Measurements from ENCODE around the gene TOX2. TPM values are rescaled to one million over a fixed set of nuclear protein-coding genes. Genes with fewer than 3 reads are reported as not detected.

Gene TOX2
- total and polyA plus RNA-seq, 2 of the 8 experiments (the other 6 are each of a cell fraction or from before 2014, with no cell fraction given) = 1.8 to 3.4 TPM

GRCh38 chr20:44003609-44004008 is 89.0 kb downstream of the TOX2 start:
- Histone ChIP-seq H3K56ac (replicated peaks; ENCODE audit: insufficient read length, low read depth, low read length) (no peak overlapping the region), H2AK5ac (ENCODE audit: low read depth, low read length) (no peak overlapping the region), H2AFZ (ENCODE audit: low read length) (no peak overlapping the region), H4K91ac (replicated peaks; ENCODE audit: insufficient read length, low read length) (no peak overlapping the region), H3K9ac (replicated peaks in 1 of 4; ENCODE audit: extremely low read depth in 1 of 4, low read depth in 3 of 4, low read length in 3 of 4) (no peak overlapping the region), H3K23ac (ENCODE audit: insufficient read length) (no peak overlapping the region), H3K4me2 (ENCODE audit: insufficient read depth in 1 of 2, low read depth in 2 of 2, low read length in 2 of 2) (no peak overlapping the region), H3K27ac (ENCODE audit: low read depth, low read length) (no peak overlapping the region), H3K36me3 (ENCODE audit: control insufficient read depth in 2 of 4, insufficient read depth in 4 of 4, low read length in 3 of 4) (no peaks in the 10 kb centered on the region), H3K4me1 (replicated peaks in 1 of 4; ENCODE audit: control insufficient read depth in 3 of 4, insufficient read depth in 4 of 4, low read length in 3 of 4) (no peaks in the 10 kb centered on the region), H3K14ac (ENCODE audit: insufficient read length) (no peak overlapping the region), H4K20me1 (replicated peaks in 1 of 2; ENCODE audit: control insufficient read depth in 1 of 2, insufficient read depth in 2 of 2, low read length in 2 of 2) (no peaks in the 10 kb centered on the region), H2BK12ac (ENCODE audit: low read depth, low read length) (no peak overlapping the region), H3K27me3 (replicated peaks in 1 of 4; ENCODE audit: control insufficient read depth in 3 of 4, extremely low read depth in 1 of 4, insufficient read depth in 3 of 4, low read length in 3 of 4) (no peaks in the 10 kb centered on the region), H2BK120ac (replicated peaks; ENCODE audit: low read depth, low read length) (no peak overlapping the region), H4K5ac (ENCODE audit: insufficient read length, low read depth, low read length) (no peak overlapping the region), H3K4ac (replicated peaks; ENCODE audit: insufficient read length, low read depth, low read length) (no peak overlapping the region), H2BK5ac (ENCODE audit: low read depth, low read length) (no peak overlapping the region), H4K8ac (ENCODE audit: extremely low read depth, insufficient read depth, low read length) (no peak overlapping the region), H3K18ac (ENCODE audit: extremely low read depth, low read length) (no peak overlapping the region), H3K23me2 (ENCODE audit: low read depth, low read length) (no peaks in the 10 kb centered on the region), H2BK20ac (ENCODE audit: low read length) (no peak overlapping the region), H2BK15ac (ENCODE audit: low read length) (no peak overlapping the region), H3K9me3 (ENCODE audit: insufficient read depth in 2 of 2, low read depth in 1 of 2, low read length in 1 of 2) (no peaks in the 10 kb centered on the region), H3K4me3 (ENCODE audit: extremely low read depth in 1 of 4, insufficient read depth in 2 of 4, low read depth in 3 of 4, low read length in 4 of 4) (no peak overlapping the region), H3K79me2 (ENCODE audit: control insufficient read depth in 1 of 2, insufficient read depth in 2 of 2, low read length in 2 of 2) (no peaks in the 10 kb centered on the region), H3K79me1 (ENCODE audit: low read depth, low read length) (no peaks in the 10 kb centered on the region)
- ChIA-PET CTCF (ENCODE audit: partially characterized antibody) (interaction anchor here (0.7 to 1.8 kb wide), 4 partner anchors 8 to 49 kb away, joined by 3 read pairs; no protein-coding TSS in a partner anchor), POLR2A (ENCODE audit: partially characterized antibody) (no interaction called here)
- no peak for TF ChIP-seq MAX (IDR thresholded peaks at IDR 0.05)
- no peak for TF ChIP-seq NRF1 (IDR thresholded peaks at IDR 0.05; ENCODE audit: low read depth, low read length)
- TF ChIP-seq RAD21 (IDR thresholded peaks at IDR 0.05 in 1 of 2, conservative IDR thresholded peaks at IDR 0.05 in 1 of 2; ENCODE audit: low read depth in 2 of 2, low read length in 2 of 2) = no peak
- TF ChIP-seq MAFK (IDR thresholded peaks at IDR 0.05; ENCODE audit: low read depth, low read length) = no peak
- TF ChIP-seq FOSL1 (IDR thresholded peaks at IDR 0.05; ENCODE audit: insufficient read depth, low read depth, low read length) = no peak
- no peak for TF ChIP-seq SP2 (IDR thresholded peaks at IDR 0.05; ENCODE audit: low read length)
- no peak for TF ChIP-seq HDAC6 (IDR thresholded peaks at IDR 0.05; ENCODE audit: low read depth, low read length)
- DNase-seq (ENCODE audit: low read depth in 1 of 2, low spot score in 2 of 2) (no peak), FAIRE-seq (no peak)
- WGBS, 2 experiments (ENCODE audit: extremely low coverage in 1 of 2, insufficient coverage in 1 of 2, insufficient read length in 1 of 2, insufficient replicate concordance in 2 of 2, low coverage in 1 of 2, low lambda C conversion rate in 2 of 2, missing lambda C conversion rate in 1 of 2) = 81% methylated on average over 5 of the region's 5 CpGs; no CpG with 5 or more reads in 1 of the 2 experiments

Data from H1 (cell line).